Kidney (tissue), 14 donors: ENCODE measurements around the gene ZMYND10. TPM values are rescaled to one million over a fixed set of nuclear protein-coding genes. Genes with fewer than 3 reads are reported as not detected.

Experiments used
- DNase-seq, 5 donors: peaks; one replicate each; pipeline ENCODE4 v3.0.0-alpha.2; 2013 to 2020
- FAIRE-seq: peaks from 2 replicates; lab custom pipeline; 2012; peaks lifted over from hg19 to GRCh38; lab: Jason Lieb, UNC
- H3K27ac ChIP-seq, 2 donors: one replicate each; pipeline ENCODE4 v1.7.0; 2013; ENCODE audit warnings: low read depth in 2 of 2, low read length in 2 of 2, inconsistent platforms in 1 of 2
- H3K27me3 ChIP-seq: one replicate; pipeline ENCODE4 v1.7.1; 2013; ENCODE audit warnings: low read length, inconsistent platforms; ENCODE audit not compliant: control insufficient read depth, insufficient read depth
- H3K36me3 ChIP-seq, 3 donors: one replicate each; pipeline versions ENCODE4 v1.7.0 to v1.7.1; 2013; ENCODE audit warnings: low read length in 3 of 3, control low read depth in 1 of 3, inconsistent platforms in 1 of 3; ENCODE audit not compliant: insufficient read depth in 3 of 3, control insufficient read depth in 2 of 3
- H3K4me1 ChIP-seq, 3 donors: one replicate each; pipeline versions ENCODE4 v1.7.0 to v1.7.1; 2013; ENCODE audit warnings: low read length in 3 of 3, inconsistent platforms in 1 of 3, low read depth in 1 of 3; ENCODE audit not compliant: control insufficient read depth in 2 of 3, insufficient read depth in 2 of 3
- H3K4me3 ChIP-seq, 3 donors: one replicate each; pipeline versions ENCODE4 v1.7.0 to v1.8.1; 2013; ENCODE audit warnings: low read length in 3 of 3, control low read depth in 1 of 3, inconsistent platforms in 1 of 3
- H3K9ac ChIP-seq, 3 donors: one replicate each; pipeline versions ENCODE4 v1.7.0 to v1.7.1; 2013; ENCODE audit warnings: low read length in 3 of 3, control low read depth in 1 of 3, inconsistent platforms in 1 of 3
- H3K9me3 ChIP-seq, 3 donors: one replicate each; pipeline versions ENCODE4 v1.7.0 to v1.7.1; 2013; ENCODE audit warnings: low read length in 3 of 3, control low read depth in 1 of 3, inconsistent platforms in 1 of 3; ENCODE audit not compliant: control insufficient read depth in 2 of 3, insufficient read depth in 1 of 3
- intact Hi-C: fragments of 100-400 bp; cut with DNase I; formaldehyde crosslinking; loops from one replicate; pipeline ENCODE4 v1.11.1; 2022
- polyA plus RNA-seq: library from polyadenylated mRNA; stranded (reverse); fragments of 350-450 nt; fragmentation: Illumina TruSeq; extraction: RNeasy Lipid Tissue Mini Kit (QIAGEN cat#74804); gene quantifications from one replicate; pipeline ENCODE4 v1.2.3, GENCODE V29; 2014; ENCODE audit warnings: low read depth, low replicate concordance; ENCODE audit not compliant: insufficient read depth
- total RNA-seq: library from RNA; stranded (reverse); fragmentation: NEBNext Ultra II Directional; extraction: Animal tissue kit (Norgen Biotek cat#: 25700); gene quantifications from one replicate; pipeline ENCODE4 v1.2.1, GENCODE V29; 2021
- TF ChIP-seq, protein P1 (sequence below): IDR thresholded peaks from 3 replicates; pipeline ENCODE4 v1.5.1; 2012; ENCODE audit warnings: mild to moderate bottlenecking, moderate library complexity, borderline replicate concordance; ENCODE audit not compliant: insufficient read depth; ENCODE audit errors: extremely low read depth
- donor health status: control.
- donor health status: control.
- donor health status: control.
- donor health status: control.
- donor health status: control.
- donor health status: DM: yes; HTN: yes; CAD: no.
- donor health status: Normal renal cell carcinoma (clear cell type).

Gene ZMYND10
- total and polyA plus RNA-seq, 2 donors from 2014 or later: 10.0 to 14.2 TPM

DNA sequence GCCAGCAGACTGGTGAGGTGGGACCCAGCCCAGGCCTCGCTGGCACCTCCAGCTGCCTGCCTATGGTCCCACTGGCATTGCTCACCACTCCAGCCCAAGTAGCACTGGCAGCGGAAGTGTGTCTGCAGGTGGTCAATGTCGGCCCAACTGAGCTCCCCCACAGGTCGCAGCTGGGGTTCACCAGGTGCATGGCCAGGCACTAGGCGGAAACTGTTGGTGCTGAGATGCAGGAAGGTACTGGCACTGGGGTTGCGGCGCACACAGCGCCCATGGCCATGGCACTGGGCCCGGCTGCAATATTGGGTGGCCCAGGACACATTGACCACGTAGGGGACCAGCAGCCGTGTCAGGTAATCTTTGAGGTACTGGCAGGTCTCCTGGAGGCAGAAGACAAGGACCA lies 27.4 kb downstream of the ZMYND10 start:
- Histone ChIP-seq H3K4me3 (peak overlapping the region in 1 of 3 donors; percentile 13), H3K9ac (no peak overlapping the region), H3K4me1 (peaks cover 3 to 40% (median 20%) of the 10 kb centered on the region in 3 donors), H3K27ac (no peak overlapping the region), H3K9me3 (no peaks in the 10 kb centered on the region), H3K36me3 (peaks cover 6 to 18% (median 14%) of the 10 kb centered on the region in 3 donors), H3K27me3 (no peaks in the 10 kb centered on the region)
- TF ChIP-seq, protein P1, sequence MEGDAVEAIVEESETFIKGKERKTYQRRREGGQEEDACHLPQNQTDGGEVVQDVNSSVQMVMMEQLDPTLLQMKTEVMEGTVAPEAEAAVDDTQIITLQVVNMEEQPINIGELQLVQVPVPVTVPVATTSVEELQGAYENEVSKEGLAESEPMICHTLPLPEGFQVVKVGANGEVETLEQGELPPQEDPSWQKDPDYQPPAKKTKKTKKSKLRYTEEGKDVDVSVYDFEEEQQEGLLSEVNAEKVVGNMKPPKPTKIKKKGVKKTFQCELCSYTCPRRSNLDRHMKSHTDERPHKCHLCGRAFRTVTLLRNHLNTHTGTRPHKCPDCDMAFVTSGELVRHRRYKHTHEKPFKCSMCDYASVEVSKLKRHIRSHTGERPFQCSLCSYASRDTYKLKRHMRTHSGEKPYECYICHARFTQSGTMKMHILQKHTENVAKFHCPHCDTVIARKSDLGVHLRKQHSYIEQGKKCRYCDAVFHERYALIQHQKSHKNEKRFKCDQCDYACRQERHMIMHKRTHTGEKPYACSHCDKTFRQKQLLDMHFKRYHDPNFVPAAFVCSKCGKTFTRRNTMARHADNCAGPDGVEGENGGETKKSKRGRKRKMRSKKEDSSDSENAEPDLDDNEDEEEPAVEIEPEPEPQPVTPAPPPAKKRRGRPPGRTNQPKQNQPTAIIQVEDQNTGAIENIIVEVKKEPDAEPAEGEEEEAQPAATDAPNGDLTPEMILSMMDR: no peak
- intact Hi-C loops: no loop called here
- FAIRE-seq (no peak), DNase-seq (no peak)

DNA sequence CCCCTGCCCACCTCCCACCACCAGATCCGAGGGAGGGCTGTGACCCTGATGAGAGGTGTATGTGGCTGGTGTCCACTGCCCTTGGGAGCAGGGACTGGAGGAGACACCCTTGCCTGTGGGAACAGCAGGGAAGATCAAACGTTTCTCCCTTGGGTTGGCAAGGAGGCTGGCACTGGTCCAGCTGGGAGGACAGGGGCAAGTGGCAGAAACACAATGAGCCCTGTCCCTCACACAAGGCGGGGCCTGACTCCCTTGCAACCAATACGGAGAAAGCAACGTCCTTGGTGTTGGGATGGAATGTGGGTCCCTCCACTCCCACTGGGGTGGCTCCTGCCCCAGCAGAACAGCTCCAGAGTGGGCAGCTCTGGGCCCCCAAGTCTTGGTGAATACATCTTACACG lies 28.2 kb downstream of the ZMYND10 start:
- H3K4me1 ChIP-seq: peaks cover 3 to 35% (median 20%) of the 10 kb centered on the region in 3 donors
- no peak for FAIRE-seq
- H3K9ac ChIP-seq: no peak overlapping the region

DNA sequence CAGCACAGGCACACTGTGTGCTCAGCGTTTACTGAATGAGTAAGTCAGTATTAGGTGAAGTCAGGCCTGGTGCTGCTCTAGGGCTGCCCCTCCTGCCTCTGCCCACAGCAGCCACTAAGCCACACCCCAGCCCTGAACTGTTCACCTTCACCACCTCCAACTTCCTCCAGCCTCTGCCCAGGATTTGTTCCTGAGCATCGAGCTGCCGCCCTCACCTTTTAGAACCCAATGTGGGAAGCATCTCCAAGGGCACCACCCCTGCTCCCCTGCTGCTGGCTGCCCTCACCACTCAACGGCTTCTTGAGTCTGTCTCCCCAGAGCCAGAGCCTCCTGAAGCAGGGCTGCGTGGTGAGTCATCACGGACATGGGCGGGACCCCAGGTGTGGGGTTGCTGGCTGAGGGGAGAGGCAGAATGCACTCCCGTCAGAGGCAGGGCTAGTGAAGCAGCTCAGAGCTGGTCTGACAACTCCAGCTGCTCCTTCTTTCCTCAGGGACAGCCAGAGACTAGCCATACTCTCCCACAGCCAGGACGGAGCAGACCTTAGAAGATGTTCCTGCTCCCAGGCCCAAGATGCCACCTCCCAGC lies 28.8 kb downstream of the ZMYND10 start:
- H3K4me3 ChIP-seq: no peak overlapping the region
- no peaks in the 10 kb centered on the region for H3K9me3 ChIP-seq
- no peak for FAIRE-seq
- peak overlapping the region; percentile 1 to 5 for H3K27ac ChIP-seq
- peaks cover 3 to 33% (median 20%) of the 10 kb centered on the region in 3 donors for H3K4me1 ChIP-seq
- H3K27me3 ChIP-seq: no peaks in the 10 kb centered on the region
- no peak overlapping the region for H3K9ac ChIP-seq
- H3K36me3 ChIP-seq: peaks cover 6 to 18% (median 14%) of the 10 kb centered on the region in 3 donors
- TF ChIP-seq, protein P1: no peak
- intact Hi-C loops: no loop called here
- peak in 1 of 5 donors; percentile 96 for DNase-seq

More for the DNA sequence above, 28.2 kb downstream of the ZMYND10 start:
- peaks cover 6 to 18% (median 14%) of the 10 kb centered on the region in 3 donors for H3K36me3 ChIP-seq
- H3K4me3 ChIP-seq: no peak overlapping the region
- TF ChIP-seq, protein P1: no peak
- DNase-seq: peak in 1 of 5 donors; percentile 85
- intact Hi-C loops: no loop called here
- H3K27ac ChIP-seq: peak overlapping the region in 1 of 2 donors; percentile 5
- H3K9me3 ChIP-seq: no peaks in the 10 kb centered on the region
- no peaks in the 10 kb centered on the region for H3K27me3 ChIP-seq
